Measurements from ENCODE around the gene ING3.
"Not testable (repeated sequence)": the region's sequence is repeated elsewhere in the genome, so short reads cannot be mapped to it uniquely, and the experiment has no call there.

Gene ING3

DNA sequence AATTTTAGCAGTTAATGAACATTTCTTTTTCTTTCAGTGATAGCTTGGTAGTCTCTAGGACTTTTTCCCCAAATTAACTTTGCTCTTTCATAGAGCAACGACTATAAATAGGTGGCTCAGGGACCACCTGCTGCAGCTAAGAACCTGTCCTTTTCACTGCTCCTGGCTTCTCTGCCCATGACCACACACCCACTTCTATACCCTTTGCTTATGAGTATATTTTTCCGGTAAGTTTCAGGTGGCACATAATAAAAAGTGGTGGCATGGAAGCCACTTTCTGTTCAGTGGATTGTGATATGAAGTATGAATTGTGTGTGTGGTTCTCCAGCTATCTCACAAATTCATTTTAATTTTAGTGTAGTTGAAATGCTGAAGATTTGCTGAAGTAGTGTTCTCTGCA is 1.2 kb downstream of the ING3 start:
- no peak for DNase-seq

DNA sequence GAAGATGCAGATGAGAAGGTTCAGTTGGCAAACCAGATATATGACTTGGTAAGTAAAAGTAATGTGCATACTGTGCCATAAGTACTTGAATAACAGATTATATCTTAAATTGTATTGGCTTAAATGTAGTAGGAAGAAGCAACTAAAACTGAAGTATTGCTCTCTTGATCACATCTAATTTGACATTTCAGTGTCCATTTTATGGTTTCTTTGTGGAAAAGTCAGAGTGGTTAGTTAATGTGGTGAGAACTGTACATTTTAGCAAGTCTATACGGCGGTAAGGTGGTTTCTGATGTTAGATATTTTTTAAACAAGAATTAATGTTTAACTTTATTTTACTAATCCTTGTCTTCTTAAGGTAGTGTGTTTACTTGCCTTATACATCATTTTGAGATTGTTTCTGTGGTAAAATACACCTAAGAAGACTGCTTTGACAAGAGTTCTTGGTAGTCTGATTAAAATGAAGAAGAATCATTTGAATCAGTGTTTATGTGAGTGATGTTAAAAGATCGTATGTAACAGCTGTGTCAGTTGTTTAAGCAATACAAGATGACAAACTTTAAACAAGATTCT is 5.1 kb downstream of the ING3 start:
- no peak for DNase-seq

- no peak for DNase-seq
Observed at GRCh38 chr7:120959929-120960484, 9.4 kb downstream of the ING3 start.

DNA sequence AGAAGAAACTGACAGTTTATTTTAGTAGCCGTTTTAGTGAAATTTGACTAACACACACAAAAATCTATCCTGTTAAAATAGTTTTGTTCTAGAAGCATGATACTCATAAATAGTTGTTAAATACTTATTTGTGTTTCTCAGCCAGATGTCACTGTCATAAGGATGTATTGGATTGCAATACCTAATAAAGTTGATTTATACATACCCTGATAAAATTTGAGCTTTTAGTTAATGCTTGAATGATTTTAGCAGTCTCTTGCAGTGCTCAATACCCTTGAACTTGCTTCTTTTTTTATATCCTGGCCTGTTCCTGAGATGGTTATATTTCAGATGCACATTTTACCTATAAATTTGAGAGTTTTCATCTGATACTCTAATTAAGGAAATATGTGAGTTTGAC is 10.1 kb downstream of the ING3 start:
- no peak for DNase-seq

DNA sequence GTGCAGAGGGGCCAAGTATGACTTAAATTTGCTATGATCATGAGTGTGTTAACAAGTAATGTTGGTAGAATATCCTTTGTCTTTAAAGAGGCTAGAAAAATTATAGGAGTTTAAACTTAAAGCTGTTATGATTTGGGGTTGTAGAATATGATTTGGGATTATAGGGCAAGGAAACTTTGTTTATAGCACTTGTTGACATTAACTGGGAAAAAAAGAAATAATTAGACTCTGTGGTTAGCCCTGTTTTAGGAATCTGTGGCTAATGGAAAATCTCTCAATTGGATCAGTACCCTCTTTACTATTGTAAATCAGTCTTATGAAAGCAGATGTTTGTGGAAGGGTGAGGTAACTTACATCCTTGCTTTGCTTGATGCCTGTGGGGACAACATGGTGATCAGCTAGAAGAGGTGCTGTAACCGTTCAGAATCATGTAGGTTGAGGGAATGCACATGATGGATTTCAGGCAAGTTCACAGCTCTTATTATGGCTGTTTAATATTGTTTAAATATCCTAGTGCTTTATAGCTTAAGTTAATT is 11.1 kb downstream of the ING3 start:
- DNase-seq = no peak

DNA sequence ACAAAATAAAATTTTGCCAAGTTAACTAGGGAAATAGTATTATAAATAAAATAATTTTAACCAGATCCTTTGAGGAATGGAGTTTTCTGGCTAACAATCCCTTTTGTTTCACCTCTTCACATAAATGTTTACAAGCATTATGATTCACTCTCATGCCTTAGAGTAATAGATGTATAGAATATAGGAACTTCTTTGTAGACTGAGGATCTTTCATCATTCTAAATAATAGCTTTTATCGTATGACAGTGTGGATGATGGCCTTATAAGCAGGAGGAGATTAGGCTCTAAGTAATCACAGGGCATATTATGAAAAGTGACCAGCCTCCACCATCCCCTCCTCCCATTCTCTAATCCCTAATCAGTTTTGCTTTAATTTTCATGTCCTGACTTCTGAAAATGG is 13.5 kb downstream of the ING3 start:
- no peak for DNase-seq

GRCh38 chr7:120966961-120967360 is 16.4 kb downstream of the ING3 start:
- no peak for DNase-seq

DNA sequence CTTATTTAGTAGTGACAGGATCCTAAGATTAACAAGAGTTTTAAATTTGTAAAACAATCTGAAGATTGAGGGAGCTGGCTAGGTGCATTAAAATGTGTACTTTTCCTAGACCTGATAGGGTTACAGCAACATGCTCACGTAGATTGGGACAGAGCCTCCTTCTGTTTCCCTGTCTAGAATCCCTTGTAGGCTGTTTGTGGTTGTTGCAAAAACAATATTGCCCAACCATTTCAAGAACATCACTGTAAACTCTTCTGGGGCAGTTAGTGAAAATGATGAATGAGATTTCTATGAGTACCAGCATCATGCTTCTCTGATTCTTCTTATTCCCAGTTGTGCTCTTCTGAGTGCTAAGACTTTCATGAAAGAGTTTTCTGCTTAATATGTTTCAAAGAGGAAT is 23.3 kb downstream of the ING3 start:
- DNase-seq = no peak

GRCh38 chr7:120979765-120980499 is 29.4 kb downstream of the ING3 start:
- no peak for DNase-seq

- DNase-seq = no peak
Observed at GRCh38 chr7:120981117-120981516, 30.5 kb downstream of the ING3 start.

GRCh38 chr7:120981888-120982615 is 31.5 kb downstream of the ING3 start:
- no peak for DNase-seq

- DNase-seq = not testable (repeated sequence)
Observed at GRCh38 chr7:120983592-120983991, 33.0 kb downstream of the ING3 start.

DNA sequence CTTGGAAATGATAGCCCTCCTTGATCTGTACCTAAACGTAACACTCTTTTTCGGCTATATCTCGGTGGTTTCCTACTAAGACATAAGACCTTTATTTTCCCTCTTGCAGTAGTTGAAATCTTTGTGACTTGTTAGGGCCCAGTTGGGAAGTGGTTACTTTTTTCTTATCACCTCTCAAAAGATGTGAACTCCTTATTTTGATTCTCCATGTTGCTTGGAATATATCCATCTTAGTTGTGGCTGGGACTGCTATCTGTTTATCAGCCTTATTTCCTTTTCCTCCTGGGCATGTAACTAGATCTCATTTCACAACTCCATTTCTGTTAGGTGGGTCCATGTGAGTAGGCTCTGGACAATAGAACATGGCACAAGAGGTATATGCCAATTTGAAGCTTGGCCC is 33.8 kb downstream of the ING3 start:
- no peak for DNase-seq

- no peak for DNase-seq
Observed at GRCh38 chr7:120985130-120985758, 34.7 kb downstream of the ING3 start.

DNA sequence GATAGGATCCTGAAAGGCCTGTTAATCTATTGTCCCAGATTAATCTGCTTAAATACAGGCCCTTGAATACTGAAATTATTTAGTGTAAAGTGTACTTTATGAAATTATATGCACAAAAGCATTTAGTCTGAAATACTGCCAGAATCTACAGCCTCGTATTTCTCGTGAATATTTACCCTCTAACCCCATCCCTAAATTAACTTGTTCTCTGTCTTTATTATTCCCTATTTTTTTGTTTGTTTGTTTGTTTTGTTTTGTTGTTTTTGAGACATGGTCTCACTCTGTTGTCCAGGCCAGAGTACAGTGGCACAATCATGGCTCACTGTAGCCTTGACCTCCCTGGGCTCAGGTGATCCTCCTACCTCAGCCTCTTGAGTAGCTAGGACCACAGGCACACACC is 35.3 kb downstream of the ING3 start:
- no peak for DNase-seq

- DNase-seq = no peak
Observed at GRCh38 chr7:120986650-120987049, 36.1 kb downstream of the ING3 start.

DNA sequence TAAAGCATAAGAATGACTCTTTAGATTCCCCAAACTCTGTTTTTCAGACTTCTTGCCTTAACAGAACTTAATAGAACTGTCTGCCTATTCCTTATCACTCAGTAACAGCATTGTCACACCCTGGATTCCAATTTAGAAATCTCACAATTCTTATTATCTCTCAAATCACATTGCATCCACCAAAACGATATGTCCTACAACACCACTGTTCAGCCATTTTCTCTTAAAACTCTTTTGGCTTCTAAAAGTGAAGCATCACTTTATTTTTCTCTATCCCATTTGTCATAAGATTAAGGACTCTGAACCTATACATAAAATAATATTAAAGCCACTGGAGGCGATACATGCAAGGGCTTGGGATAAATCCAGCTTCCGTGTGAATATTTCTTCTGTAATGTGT is 36.7 kb downstream of the ING3 start:
- no peak for DNase-seq

DNA sequence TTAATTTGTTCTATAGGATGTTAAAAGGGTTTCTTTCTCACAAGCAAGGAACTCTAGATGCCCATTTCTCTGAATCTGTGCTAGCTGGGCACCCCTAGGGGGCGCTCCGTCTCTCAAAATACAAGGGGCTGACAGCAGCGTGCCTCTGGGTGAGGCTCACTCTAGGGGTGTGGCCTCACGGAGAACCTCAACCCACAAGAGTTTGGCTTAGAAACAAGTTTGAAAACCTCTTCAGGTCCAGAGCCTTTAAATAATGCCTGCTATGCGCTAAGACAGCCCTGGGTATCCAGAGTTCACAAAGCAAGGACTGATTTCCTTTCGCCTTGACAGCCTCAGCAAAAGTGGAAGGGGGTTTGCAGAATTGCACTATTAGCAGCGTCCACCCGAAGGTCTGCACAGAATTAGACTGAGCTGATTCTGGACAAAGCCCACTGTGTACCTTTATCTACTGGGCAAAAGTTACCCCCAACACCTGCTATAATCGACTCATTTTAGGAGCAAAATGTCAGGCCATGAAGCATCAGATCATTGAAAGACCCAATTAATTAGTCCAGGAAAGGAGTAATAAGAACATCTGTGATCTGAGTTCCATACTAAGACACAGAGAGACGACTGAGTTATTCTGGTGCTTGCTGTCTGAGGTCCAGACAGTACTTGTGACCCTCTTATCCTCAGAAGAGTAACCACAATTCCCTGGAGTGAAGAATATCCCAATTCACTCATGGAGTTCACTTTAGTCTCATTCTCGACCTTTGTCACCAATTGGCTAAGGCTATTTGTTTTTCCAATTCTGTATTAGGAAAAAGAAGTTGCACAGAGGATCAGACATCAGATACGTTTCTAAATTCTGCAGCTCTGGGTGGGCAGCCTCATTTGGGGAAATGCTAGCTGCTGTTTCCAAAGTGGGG is 37.4 kb downstream of the ING3 start:
- DNase-seq = peak; percentile 85 to 86

DNA sequence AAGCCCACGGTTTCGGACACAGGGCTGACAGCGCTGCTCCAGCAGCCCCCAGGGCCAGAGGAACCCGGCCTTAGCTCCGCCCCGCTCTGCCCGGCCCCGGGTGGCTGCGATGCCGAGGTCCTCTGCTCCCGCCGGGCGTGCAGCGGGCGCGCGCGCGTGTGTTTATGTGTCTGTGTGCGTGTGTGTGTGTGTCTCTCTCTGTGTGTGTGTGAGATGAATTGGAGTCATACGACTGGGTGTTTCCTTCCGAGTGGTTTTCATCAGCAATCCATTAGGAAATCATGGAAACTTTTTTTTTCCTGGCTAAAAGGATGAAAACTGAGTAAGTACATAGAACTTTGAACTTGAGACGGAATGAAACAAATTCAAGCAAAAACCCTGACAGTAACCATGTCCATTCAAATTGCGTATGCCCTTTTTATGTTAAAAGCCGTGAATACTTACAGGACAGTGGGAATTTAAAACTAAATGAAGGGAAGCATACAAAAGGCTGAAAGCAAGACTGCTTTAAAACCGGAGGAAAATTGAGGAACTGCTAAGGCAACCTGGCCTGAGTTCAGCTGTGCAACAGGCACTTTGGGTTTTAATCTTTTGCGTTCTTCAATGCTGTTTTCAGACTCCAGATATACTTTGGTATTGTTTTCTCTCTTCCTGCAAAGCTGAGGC is 38.1 kb downstream of the ING3 start, which contains the start of gene CPED1:
Gene CPED1, plus strand, starts transcription at position 121 of the 666 bp plus-strand sequence. CDS start 911 bp downstream, outside the sequence.
- DNase-seq = peak; percentile 38 to 56

GRCh38 chr7:120989257-120990220 is 39.0 kb downstream of the ING3 start:
- no peak for DNase-seq

All from stimulated activated CD4-positive, alpha-beta T cell treated with anti-CD3 and anti-CD28 coated beads, Interleukin-2, amount 100 ng/mL, for 24 hours (primary cell).